Pancreas (tissue), 10 donors: ENCODE results near the gene SLC5A3. TPM values are rescaled to one million over a fixed set of nuclear protein-coding genes. Genes with fewer than 3 reads are reported as not detected.

Source experiments
- ATAC-seq, 4 donors: fragments of 200-7000 bp; cut with Tn5 transposase; one replicate each; pipeline versions ENCODE4 v1.8.0 to v1.9.1; 2020; ENCODE audit warnings: mild to moderate bottlenecking in 4 of 4, moderate library complexity in 4 of 4
- DNase-seq, 6 donors: peaks; one replicate each; pipeline ENCODE4 v3.0.0-alpha.2; 2020
- FAIRE-seq: peaks from 2 replicates; lab custom pipeline; 2012; peaks lifted over from hg19 to GRCh38; lab: Jason Lieb, UNC
- H3K27ac ChIP-seq, 4 donors: fragments of 200-600 bp; sonication (generic); 1 replicate in 3 of 4; 2 replicates in 1 of 4; pipeline versions ENCODE4 v1.5.0 to v1.8.0; 2020
- H3K27me3 ChIP-seq, 4 donors: fragments of 200-600 bp; one replicate each; pipeline ENCODE4 v1.8.0; 2021
- H3K36me3 ChIP-seq, 3 donors: fragments of 200-600 bp; sonication (generic) in 1 of 3; one replicate each; pipeline versions ENCODE4 v1.5.0 to v1.8.0; 2020 to 2021
- H3K4me1 ChIP-seq, 3 donors: fragments of 200-600 bp; one replicate each; pipeline ENCODE4 v1.8.0; 2021
- H3K4me3 ChIP-seq, 4 donors: fragments of 200-600 bp; sonication (generic) in 2 of 4; one replicate each; pipeline versions ENCODE4 v1.5.0 to v1.8.0; 2020 to 2021
- H3K9me3 ChIP-seq, 4 donors: fragments of 200-600 bp; one replicate each; pipeline ENCODE4 v1.8.0; 2021
- WGBS, 2 donors: extraction: QIAGEN DNeasy Blood & Tissue Kit; methylation state at CpG; one replicate each; pipeline ENCODE4 v1.1.7; 2013; 5-methylcytosine and 5-hydroxymethylcytosine counted together
- intact Hi-C, 3 donors: fragments of 100-400 bp; cut with DNase I; formaldehyde crosslinking; loops; one replicate each; pipeline versions ENCODE4 v1.11.1 to v1.14.2; 2022
- polyA plus RNA-seq, 2 donors: library from polyadenylated mRNA; stranded (reverse); fragments of 200-250 nt; gene quantifications; one replicate each; pipeline ENCODE4 v1.2.3, GENCODE V29; 2013
- total RNA-seq, 6 donors: library from RNA; stranded (reverse); fragmentation: NEBNext Ultra II Directional in 4 of 6; extraction: Animal tissue kit (Norgen Biotek cat#: 25700) in 4 of 6; gene quantifications; one replicate each; pipeline versions ENCODE4 v1.2.1 to v1.2.4, GENCODE V29; 2021 to 2023
- TF ChIP-seq, protein P1 (sequence below), 4 donors: fragments of 200-600 bp; sonication (generic) in 3 of 4; IDR thresholded peaks; one replicate each; pipeline versions ENCODE4 v1.5.0 to v1.8.0; 2021; ENCODE audit warnings: antibody characterized with exemption in 4 of 4
- donor health status: healthy with polysubstance abuse.
- donor health status: DM: no; HTN: no; CAD: no; lungs with moderate emphysema.
- donor health status: DM: no; HTN: no; CAD: no.
- donor health status: control.
- donor health status: control.
- donor health status: Bipolar disorder and iron deficiency.
- donor health status: DM: yes; HTN: yes; CAD: no.
- donor health status: DM: no; HTN: no; CAD: no.
- donor health status: DM: no; HTN: no; CAD: no.
- donor health status: DM: yes; HTN: yes; CAD: no.

SLC5A3 gene
- total and polyA plus RNA-seq, 8 donors, result 0.49 to 5.9 (median 2.6) TPM

DNA sequence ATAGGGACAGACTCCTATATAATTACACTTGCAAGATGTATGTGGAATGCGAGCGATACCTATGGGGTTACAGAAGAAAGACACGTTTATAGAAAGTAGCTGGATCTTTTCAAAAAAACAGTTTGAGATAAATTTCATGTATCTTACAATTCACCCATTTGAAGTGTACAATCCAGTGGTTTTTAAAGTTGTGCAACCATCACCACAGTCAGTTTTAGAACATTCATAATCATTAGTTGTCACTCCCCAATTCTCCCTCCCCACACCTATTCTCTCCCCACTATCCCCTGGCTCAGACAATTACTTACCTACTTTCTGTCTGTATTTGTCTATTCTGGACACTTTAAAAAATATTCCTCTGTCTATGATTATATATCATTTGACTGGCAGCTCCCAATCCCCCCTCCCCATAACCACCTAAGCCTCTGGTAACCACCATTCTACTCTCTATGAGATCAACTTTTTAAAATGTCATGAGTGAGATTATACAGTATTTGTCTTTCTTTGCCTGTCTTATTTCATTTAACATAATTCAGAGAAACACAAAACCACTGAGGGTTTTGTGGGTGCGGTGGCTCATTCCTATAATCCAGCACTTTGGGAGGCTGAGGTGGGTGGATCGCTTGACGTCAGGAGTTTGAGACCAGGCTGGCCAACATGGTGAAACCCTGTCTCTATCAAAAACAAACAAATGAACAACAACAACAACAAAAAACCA is 39.1 kb downstream of the SLC5A3 start:
- ATAC-seq (no peak), DNase-seq (no peak), FAIRE-seq (no peak)
- no peak overlapping the region for H3K4me3 ChIP-seq
- H3K27me3 ChIP-seq, result no peaks in the 10 kb centered on the region
- no peak overlapping the region for H3K27ac ChIP-seq
- TF ChIP-seq, protein P1, sequence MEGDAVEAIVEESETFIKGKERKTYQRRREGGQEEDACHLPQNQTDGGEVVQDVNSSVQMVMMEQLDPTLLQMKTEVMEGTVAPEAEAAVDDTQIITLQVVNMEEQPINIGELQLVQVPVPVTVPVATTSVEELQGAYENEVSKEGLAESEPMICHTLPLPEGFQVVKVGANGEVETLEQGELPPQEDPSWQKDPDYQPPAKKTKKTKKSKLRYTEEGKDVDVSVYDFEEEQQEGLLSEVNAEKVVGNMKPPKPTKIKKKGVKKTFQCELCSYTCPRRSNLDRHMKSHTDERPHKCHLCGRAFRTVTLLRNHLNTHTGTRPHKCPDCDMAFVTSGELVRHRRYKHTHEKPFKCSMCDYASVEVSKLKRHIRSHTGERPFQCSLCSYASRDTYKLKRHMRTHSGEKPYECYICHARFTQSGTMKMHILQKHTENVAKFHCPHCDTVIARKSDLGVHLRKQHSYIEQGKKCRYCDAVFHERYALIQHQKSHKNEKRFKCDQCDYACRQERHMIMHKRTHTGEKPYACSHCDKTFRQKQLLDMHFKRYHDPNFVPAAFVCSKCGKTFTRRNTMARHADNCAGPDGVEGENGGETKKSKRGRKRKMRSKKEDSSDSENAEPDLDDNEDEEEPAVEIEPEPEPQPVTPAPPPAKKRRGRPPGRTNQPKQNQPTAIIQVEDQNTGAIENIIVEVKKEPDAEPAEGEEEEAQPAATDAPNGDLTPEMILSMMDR (IDR thresholded peaks at IDR 0.05), result no peak
- WGBS, 2 donors, result 95 to 97% methylated on average over 6 of the region's 6 CpGs
- intact Hi-C loops, result no loop called here
- H3K36me3 ChIP-seq, result no peaks in the 10 kb centered on the region
- no peaks in the 10 kb centered on the region for H3K9me3 ChIP-seq
- H3K4me1 ChIP-seq, result peaks cover 0 to 7% (median 0%) of the 10 kb centered on the region in 3 donors

DNA sequence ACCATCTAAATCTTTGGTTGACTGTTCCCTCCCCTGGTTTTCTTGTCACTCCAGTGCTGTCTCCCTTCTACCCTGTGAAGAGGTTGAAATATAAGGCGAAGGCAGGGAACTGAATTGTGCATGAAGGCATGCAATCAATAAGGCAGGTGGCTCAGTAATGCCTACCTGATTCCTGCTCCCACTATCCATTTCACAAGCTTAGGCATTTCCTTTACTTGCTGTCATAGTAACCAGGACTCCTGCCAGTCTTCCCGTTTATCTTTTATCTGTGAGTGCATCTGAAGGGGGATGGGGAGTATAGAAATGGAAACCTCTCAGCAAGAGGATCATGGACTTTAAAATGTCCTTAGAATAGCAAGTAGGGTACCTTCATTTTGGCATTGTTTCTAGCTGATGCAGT is 40.5 kb downstream of the SLC5A3 start:
- Histone ChIP-seq H3K4me1 (peaks cover 0 to 7% (median 0%) of the 10 kb centered on the region in 3 donors), H3K9me3 (no peaks in the 10 kb centered on the region), H3K27me3 (no peaks in the 10 kb centered on the region), H3K27ac (no peak overlapping the region), H3K36me3 (no peaks in the 10 kb centered on the region), H3K4me3 (no peak overlapping the region)
- 29 to 43% methylated on average over 2 of the region's 2 CpGs for WGBS, 2 donors
- TF ChIP-seq, protein P1 (IDR thresholded peaks at IDR 0.05), result no peak
- no peak for DNase-seq
- intact Hi-C loops, result no loop called here
- no peak for FAIRE-seq
- ATAC-seq, result no peak

DNA sequence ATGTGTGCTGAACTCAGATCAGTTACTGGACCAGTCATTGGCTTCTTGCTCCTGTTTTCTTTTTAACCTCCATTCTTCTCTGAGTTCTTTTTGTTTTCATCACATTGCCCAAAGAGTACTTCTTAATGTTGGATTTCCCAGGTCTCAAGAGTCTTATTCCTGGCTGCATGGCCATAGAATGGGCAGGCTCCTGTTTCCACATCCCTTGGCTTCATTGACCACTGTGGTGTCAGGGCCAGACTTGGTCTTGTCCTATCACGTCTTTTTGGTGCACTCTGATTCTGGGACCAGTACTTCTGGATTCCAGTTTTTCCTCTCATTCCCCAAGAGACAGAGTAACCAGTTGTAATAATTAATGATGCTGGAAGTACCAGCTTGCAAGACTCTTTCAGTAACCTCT is 41.8 kb downstream of the SLC5A3 start:
- no peak for FAIRE-seq
- no peak overlapping the region for H3K27ac ChIP-seq
- no peaks in the 10 kb centered on the region for H3K36me3 ChIP-seq
- no peaks in the 10 kb centered on the region for H3K27me3 ChIP-seq
- H3K9me3 ChIP-seq, result no peaks in the 10 kb centered on the region
- WGBS, 2 donors, result 77 to 80% methylated on average over 1 of the region's 1 CpG
- no peak for ATAC-seq
- H3K4me3 ChIP-seq, result no peak overlapping the region
- H3K4me1 ChIP-seq, result peaks cover 0 to 7% (median 0%) of the 10 kb centered on the region in 3 donors
- intact Hi-C loops, result no loop called here
- TF ChIP-seq, protein P1 (IDR thresholded peaks at IDR 0.05), result no peak
- no peak for DNase-seq

DNA sequence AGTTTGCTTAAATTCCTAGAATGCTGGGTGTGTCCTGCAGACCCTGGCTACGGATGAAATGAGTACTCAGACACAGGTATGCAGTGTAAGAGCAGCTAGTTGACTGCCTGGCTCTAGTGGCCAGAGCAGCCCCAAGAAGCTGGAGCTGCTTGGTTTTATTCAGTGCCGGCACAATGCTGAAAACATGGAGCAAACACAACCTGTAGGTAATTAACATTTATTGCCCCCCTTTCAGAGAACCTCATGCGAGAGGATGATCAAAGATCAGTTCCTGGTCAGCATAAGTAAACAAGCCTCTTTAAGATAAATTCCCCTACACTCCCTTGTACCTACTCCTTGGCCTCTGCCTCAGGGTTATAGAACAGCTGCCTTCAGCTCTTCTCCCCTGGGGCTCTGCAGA is 43.2 kb downstream of the SLC5A3 start:
- 92% methylated on average over 3 of the region's 3 CpGs for WGBS, 2 donors
- Histone ChIP-seq H3K4me1 (no peaks in the 10 kb centered on the region), H3K4me3 (no peak overlapping the region), H3K27me3 (no peaks in the 10 kb centered on the region), H3K36me3 (no peaks in the 10 kb centered on the region), H3K9me3 (no peaks in the 10 kb centered on the region), H3K27ac (no peak overlapping the region)
- FAIRE-seq, result no peak
- intact Hi-C loops, result no loop called here
- ATAC-seq, result no peak
- TF ChIP-seq, protein P1 (IDR thresholded peaks at IDR 0.05), result no peak
- no peak for DNase-seq

DNA sequence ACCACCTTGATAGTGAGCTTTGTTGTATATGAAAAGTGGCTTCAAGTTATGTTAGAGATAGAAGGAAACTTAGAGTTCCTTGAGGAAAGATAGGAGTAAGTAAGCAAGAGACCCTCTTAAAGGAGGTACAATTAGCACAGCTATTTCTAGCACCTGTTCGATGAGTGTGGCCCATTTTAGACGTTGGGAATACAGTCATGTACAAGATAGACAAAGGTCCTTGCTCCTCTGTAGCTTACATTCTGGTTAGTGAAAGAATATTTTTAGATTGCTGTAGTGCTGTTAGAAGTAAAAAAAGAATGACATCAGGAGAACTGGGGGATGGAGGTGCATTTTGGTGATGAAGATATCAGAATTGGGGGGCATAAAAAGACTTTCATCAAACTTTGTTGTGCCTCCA is 47.5 kb downstream of the SLC5A3 start:
- H3K4me3 ChIP-seq, result no peak overlapping the region
- DNase-seq, result no peak
- FAIRE-seq, result no peak
- intact Hi-C loops, result no loop called here
- peaks cover 0 to 14% (median 7%) of the 10 kb centered on the region in 3 donors for H3K4me1 ChIP-seq
- H3K9me3 ChIP-seq, result no peaks in the 10 kb centered on the region
- no peak overlapping the region for H3K27ac ChIP-seq
- TF ChIP-seq, protein P1 (IDR thresholded peaks at IDR 0.05), result no peak
- no peak for ATAC-seq
- H3K36me3 ChIP-seq, result no peaks in the 10 kb centered on the region
- H3K27me3 ChIP-seq, result no peaks in the 10 kb centered on the region
- 92 to 97% methylated on average over 2 of the region's 2 CpGs for WGBS, 2 donors
